ENCODE data around the gene VPS54. TPM values are rescaled to one million over a fixed set of nuclear protein-coding genes. Genes with fewer than 3 reads are reported as not detected.
"Not testable (repeated sequence)": the region's sequence is repeated elsewhere in the genome, so short reads cannot be mapped to it uniquely, and the experiment has no call there.

VPS54 gene
- total RNA-seq, 1 donor from 2014 or later, result 10.7 TPM

GRCh38 chr2:64001382-64002101 lies 17.7 kb downstream of the VPS54 start:
- intact Hi-C loops (cut with micrococcal nuclease), result no loop called here
- peak; percentile 66 for ATAC-seq
- no peak for DNase-seq

GRCh38 chr2:64000630-64001381 lies 18.4 kb downstream of the VPS54 start:
- intact Hi-C loops (cut with micrococcal nuclease), result no loop called here
- peak; percentile 48 for ATAC-seq
- DNase-seq, result no peak

GRCh38 chr2:63999049-63999448 lies 20.2 kb downstream of the VPS54 start:
- DNase-seq (no peak), ATAC-seq (no peak)
- intact Hi-C loops (cut with micrococcal nuclease), result no loop called here

- intact Hi-C loops (cut with micrococcal nuclease); DNase-seq; ATAC-seq: not testable (repeated sequence)
These were observed 22.5 kb downstream of the VPS54 start for GRCh38 chr2:63996582-63997198.

- intact Hi-C loops (cut with micrococcal nuclease); ATAC-seq; DNase-seq: not testable (repeated sequence)
These were observed 24.7 kb downstream of the VPS54 start for GRCh38 chr2:63994329-63995070.

- no peak for DNase-seq
- ATAC-seq, result no peak
- intact Hi-C loops (cut with micrococcal nuclease), result no loop called here
These were observed 25.4 kb downstream of the VPS54 start for GRCh38 chr2:63993871-63994270.

- intact Hi-C loops (cut with micrococcal nuclease); ATAC-seq; DNase-seq: not testable (repeated sequence)
These were observed 26.1 kb downstream of the VPS54 start for GRCh38 chr2:63993130-63993584.

- DNase-seq (no peak), ATAC-seq (no peak)
- intact Hi-C loops (cut with micrococcal nuclease), result no loop called here
These were observed 27.1 kb downstream of the VPS54 start for GRCh38 chr2:63992061-63992685.

GRCh38 chr2:63991173-63991999 lies 27.8 kb downstream of the VPS54 start:
- intact Hi-C loops (cut with micrococcal nuclease); ATAC-seq; DNase-seq: not testable (repeated sequence)

- intact Hi-C loops (cut with micrococcal nuclease), result no loop called here
- ATAC-seq (no peak), DNase-seq (no peak)
These were observed 29.2 kb downstream of the VPS54 start for GRCh38 chr2:63990072-63990471.

GRCh38 chr2:63988842-63989436 lies 30.3 kb downstream of the VPS54 start:
- ATAC-seq; DNase-seq; intact Hi-C loops (cut with micrococcal nuclease): not testable (repeated sequence)

GRCh38 chr2:63984606-63985359 lies 34.4 kb downstream of the VPS54 start:
- intact Hi-C loops (cut with micrococcal nuclease), result no loop called here
- ATAC-seq (no peak), DNase-seq (no peak)

- ATAC-seq, result no peak
- no peak for DNase-seq
- intact Hi-C loops (cut with micrococcal nuclease), result no loop called here
These were observed 35.1 kb downstream of the VPS54 start for GRCh38 chr2:63983986-63984605.

GRCh38 chr2:63982335-63982734 lies 36.9 kb downstream of the VPS54 start:
- ATAC-seq (no peak), DNase-seq (no peak)
- intact Hi-C loops (cut with micrococcal nuclease), result no loop called here

- DNase-seq (no peak), ATAC-seq (no peak)
- intact Hi-C loops (cut with micrococcal nuclease), result no loop called here
These were observed 37.5 kb downstream of the VPS54 start for GRCh38 chr2:63981702-63982103.

GRCh38 chr2:63980794-63981193 lies 38.4 kb downstream of the VPS54 start:
- DNase-seq (no peak), ATAC-seq (no peak)
- intact Hi-C loops (cut with micrococcal nuclease), result no loop called here

- intact Hi-C loops (cut with micrococcal nuclease), result no loop called here
- ATAC-seq (no peak), DNase-seq (no peak)
These were observed 41.3 kb downstream of the VPS54 start for GRCh38 chr2:63977904-63978303.
